Measurements from ENCODE around the gene RNU5D-1. TPM values are rescaled to one million over a fixed set of nuclear protein-coding genes. Genes with fewer than 3 reads are reported as not detected.

Gene RNU5D-1
- total and polyA plus RNA-seq, 2 of the 13 experiments (the other 11 are each of a cell fraction or from before 2014, with no cell fraction given) = 165 TPM; not detected in 1

DNA sequence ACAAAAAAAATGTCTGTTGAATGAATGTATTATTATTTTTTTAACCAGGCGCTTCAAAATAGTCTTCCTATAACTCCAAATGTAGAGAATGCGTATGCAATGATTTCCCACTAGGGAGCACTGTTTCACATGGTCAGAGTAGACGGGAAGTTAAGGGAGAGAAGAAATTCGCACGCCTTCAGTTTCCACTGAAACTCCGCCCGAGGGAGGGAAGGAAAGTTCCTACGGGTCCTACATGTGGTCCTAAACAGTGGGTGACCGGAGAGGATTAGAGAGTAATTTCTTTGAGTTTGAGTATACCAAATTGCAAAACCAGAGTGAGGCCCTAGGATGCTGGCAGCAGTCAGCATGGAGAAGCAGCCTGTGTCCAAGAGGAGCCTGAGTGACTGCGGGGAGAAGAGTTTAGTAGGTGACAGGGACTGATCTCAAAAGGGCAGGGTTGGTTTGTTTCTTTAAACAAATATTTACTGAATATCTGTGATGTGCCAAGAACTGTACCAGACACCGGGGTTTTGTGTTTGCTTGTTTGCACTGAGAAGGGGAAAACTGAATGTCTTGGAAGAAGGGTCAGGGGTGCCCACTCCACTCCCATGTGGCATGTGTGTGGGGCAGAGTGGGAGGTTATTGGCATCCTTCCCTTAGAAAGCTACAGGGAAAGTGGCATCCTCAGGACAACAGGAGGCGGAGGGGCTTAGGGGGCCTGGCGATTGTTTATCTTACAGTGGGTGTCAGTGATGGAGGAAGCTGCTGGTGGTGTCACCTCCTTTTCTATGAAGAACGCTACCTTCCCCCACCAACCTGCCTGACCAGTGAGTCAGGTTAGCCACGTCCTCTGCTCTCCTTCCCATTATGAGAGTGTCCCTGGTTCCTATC is 22.8 kb downstream of the RNU5D-1 start (continued):
- TF ChIP-seq, protein P1, sequence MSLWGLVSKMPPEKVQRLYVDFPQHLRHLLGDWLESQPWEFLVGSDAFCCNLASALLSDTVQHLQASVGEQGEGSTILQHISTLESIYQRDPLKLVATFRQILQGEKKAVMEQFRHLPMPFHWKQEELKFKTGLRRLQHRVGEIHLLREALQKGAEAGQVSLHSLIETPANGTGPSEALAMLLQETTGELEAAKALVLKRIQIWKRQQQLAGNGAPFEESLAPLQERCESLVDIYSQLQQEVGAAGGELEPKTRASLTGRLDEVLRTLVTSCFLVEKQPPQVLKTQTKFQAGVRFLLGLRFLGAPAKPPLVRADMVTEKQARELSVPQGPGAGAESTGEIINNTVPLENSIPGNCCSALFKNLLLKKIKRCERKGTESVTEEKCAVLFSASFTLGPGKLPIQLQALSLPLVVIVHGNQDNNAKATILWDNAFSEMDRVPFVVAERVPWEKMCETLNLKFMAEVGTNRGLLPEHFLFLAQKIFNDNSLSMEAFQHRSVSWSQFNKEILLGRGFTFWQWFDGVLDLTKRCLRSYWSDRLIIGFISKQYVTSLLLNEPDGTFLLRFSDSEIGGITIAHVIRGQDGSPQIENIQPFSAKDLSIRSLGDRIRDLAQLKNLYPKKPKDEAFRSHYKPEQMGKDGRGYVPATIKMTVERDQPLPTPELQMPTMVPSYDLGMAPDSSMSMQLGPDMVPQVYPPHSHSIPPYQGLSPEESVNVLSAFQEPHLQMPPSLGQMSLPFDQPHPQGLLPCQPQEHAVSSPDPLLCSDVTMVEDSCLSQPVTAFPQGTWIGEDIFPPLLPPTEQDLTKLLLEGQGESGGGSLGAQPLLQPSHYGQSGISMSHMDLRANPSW (CRISPR knock-in tag; IDR thresholded peaks at IDR 0.05; ENCODE audit: borderline replicate concordance) = 0 out of 2 replicates have a peak, but pooled peaks have one; percentile 51
- TF ChIP-seq, protein P2, sequence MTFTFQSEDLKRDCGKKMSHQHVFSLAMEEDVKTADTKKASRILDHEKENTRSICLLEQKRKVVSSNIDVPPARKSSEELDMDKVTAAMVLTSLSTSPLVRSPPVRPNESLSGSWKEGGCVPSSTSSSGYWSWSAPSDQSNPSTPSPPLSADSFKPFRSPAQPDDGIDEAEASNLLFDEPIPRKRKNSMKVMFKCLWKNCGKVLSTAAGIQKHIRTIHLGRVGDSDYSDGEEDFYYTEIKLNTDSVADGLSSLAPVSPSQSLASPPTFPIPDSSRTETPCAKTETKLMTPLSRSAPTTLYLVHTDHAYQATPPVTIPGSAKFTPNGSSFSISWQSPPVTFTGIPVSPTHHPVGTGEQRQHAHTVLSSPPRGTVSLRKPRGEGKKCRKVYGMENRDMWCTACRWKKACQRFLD (CRISPR knock-in tag; IDR thresholded peaks at IDR 0.05; ENCODE audit: borderline replicate concordance) = no peak
- TF ChIP-seq, protein P3, sequence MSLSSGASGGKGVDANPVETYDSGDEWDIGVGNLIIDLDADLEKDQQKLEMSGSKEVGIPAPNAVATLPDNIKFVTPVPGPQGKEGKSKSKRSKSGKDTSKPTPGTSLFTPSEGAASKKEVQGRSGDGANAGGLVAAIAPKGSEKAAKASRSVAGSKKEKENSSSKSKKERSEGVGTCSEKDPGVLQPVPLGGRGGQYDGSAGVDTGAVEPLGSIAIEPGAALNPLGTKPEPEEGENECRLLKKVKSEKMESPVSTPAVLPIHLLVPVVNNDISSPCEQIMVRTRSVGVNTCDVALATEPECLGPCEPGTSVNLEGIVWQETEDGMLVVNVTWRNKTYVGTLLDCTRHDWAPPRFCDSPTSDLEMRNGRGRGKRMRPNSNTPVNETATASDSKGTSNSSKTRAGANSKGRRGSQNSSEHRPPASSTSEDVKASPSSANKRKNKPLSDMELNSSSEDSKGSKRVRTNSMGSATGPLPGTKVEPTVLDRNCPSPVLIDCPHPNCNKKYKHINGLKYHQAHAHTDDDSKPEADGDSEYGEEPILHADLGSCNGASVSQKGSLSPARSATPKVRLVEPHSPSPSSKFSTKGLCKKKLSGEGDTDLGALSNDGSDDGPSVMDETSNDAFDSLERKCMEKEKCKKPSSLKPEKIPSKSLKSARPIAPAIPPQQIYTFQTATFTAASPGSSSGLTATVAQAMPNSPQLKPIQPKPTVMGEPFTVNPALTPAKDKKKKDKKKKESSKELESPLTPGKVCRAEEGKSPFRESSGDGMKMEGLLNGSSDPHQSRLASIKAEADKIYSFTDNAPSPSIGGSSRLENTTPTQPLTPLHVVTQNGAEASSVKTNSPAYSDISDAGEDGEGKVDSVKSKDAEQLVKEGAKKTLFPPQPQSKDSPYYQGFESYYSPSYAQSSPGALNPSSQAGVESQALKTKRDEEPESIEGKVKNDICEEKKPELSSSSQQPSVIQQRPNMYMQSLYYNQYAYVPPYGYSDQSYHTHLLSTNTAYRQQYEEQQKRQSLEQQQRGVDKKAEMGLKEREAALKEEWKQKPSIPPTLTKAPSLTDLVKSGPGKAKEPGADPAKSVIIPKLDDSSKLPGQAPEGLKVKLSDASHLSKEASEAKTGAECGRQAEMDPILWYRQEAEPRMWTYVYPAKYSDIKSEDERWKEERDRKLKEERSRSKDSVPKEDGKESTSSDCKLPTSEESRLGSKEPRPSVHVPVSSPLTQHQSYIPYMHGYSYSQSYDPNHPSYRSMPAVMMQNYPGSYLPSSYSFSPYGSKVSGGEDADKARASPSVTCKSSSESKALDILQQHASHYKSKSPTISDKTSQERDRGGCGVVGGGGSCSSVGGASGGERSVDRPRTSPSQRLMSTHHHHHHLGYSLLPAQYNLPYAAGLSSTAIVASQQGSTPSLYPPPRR (CRISPR knock-in tag; IDR thresholded peaks at IDR 0.05; ENCODE audit: borderline replicate concordance) = no peak
- TF ChIP-seq TEAD3 (CRISPR knock-in tag; optimal IDR thresholded peaks at IDR 0.05; ENCODE audit: borderline replicate concordance) (peak; percentile 10), GPN1 (CRISPR knock-in tag; IDR thresholded peaks at IDR 0.05; ENCODE audit: borderline replicate concordance) (no peak), MIER3 (CRISPR knock-in tag; IDR thresholded peaks at IDR 0.05; ENCODE audit: borderline replicate concordance) (peak; percentile 52; the same call in 1 of the 2 replicates), ZNF251 (CRISPR knock-in tag; IDR thresholded peaks at IDR 0.05) (no peak), ARID2 (CRISPR knock-in tag; IDR thresholded peaks at IDR 0.05; ENCODE audit: borderline replicate concordance) (peak; percentile 52; the same call in 1 of the 2 replicates), MEIS2 (CRISPR knock-in tag; IDR thresholded peaks at IDR 0.05) (no peak), EP300 (IDR thresholded peaks at IDR 0.05; ENCODE audit: low read depth in 2 of 2, low read length in 2 of 2) (peak in 1 of 2 experiments; percentile 60; a peak in 2 of 4 replicates), EP300 (CRISPR knock-in tag; IDR thresholded peaks at IDR 0.05; ENCODE audit: borderline replicate concordance) (no peak), DR1 (CRISPR knock-in tag; IDR thresholded peaks at IDR 0.05) (no peak), ZNF253 (CRISPR knock-in tag; IDR thresholded peaks at IDR 0.05; ENCODE audit: borderline replicate concordance) (no peak), MTF2 (CRISPR knock-in tag; IDR thresholded peaks at IDR 0.05; ENCODE audit: borderline replicate concordance) (no peak)
- TF ChIP-seq, protein P4, sequence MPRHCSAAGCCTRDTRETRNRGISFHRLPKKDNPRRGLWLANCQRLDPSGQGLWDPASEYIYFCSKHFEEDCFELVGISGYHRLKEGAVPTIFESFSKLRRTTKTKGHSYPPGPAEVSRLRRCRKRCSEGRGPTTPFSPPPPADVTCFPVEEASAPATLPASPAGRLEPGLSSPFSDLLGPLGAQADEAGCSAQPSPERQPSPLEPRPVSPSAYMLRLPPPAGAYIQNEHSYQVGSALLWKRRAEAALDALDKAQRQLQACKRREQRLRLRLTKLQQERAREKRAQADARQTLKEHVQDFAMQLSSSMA (CRISPR knock-in tag; IDR thresholded peaks at IDR 0.05) = no peak
- TF ChIP-seq, protein P5, sequence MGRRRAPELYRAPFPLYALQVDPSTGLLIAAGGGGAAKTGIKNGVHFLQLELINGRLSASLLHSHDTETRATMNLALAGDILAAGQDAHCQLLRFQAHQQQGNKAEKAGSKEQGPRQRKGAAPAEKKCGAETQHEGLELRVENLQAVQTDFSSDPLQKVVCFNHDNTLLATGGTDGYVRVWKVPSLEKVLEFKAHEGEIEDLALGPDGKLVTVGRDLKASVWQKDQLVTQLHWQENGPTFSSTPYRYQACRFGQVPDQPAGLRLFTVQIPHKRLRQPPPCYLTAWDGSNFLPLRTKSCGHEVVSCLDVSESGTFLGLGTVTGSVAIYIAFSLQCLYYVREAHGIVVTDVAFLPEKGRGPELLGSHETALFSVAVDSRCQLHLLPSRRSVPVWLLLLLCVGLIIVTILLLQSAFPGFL (CRISPR knock-in tag; IDR thresholded peaks at IDR 0.05) = no peak

All from HepG2 (cell line).